ENCODE measurements around the gene PPFIBP2. TPM values are rescaled to one million over a fixed set of nuclear protein-coding genes. Genes with fewer than 3 reads are reported as not detected.

The PPFIBP2 gene
- total RNA-seq, 1 experiment from 2014 or later, result 5.7 TPM

DNA sequence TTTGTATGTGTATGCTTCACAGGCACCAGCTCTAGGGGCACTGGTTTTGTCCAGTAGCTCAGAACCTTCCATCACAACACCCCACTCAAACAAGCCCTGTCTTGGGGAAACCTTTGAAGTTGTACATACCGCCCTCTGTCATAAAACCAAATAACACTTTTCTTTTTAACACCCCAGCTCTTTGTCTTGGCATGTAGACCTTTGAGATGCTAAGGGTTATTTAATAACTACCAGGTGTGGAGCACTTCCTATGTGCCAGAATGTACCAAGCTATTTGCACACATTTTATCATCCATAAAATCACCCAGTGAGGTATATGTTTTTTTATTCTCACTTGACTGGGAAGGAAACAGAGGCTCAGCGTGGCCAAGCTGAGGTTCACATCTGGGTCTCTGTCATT is 108.9 kb downstream of the PPFIBP2 start (continued):
- TF ChIP-seq, protein P1, sequence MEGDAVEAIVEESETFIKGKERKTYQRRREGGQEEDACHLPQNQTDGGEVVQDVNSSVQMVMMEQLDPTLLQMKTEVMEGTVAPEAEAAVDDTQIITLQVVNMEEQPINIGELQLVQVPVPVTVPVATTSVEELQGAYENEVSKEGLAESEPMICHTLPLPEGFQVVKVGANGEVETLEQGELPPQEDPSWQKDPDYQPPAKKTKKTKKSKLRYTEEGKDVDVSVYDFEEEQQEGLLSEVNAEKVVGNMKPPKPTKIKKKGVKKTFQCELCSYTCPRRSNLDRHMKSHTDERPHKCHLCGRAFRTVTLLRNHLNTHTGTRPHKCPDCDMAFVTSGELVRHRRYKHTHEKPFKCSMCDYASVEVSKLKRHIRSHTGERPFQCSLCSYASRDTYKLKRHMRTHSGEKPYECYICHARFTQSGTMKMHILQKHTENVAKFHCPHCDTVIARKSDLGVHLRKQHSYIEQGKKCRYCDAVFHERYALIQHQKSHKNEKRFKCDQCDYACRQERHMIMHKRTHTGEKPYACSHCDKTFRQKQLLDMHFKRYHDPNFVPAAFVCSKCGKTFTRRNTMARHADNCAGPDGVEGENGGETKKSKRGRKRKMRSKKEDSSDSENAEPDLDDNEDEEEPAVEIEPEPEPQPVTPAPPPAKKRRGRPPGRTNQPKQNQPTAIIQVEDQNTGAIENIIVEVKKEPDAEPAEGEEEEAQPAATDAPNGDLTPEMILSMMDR (IDR thresholded peaks at IDR 0.05 in 2 of 3, conservative IDR thresholded peaks at IDR 0.05 in 1 of 3; ENCODE audit: borderline replicate concordance in 1 of 3, insufficient read depth in 1 of 3, low read depth in 2 of 3, low read length in 2 of 3), result no peak
- TF ChIP-seq, protein P2, sequence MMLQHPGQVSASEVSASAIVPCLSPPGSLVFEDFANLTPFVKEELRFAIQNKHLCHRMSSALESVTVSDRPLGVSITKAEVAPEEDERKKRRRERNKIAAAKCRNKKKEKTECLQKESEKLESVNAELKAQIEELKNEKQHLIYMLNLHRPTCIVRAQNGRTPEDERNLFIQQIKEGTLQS (IDR thresholded peaks at IDR 0.05), result no peak
- TF ChIP-seq EZH2phosphoT487 (IDR thresholded peaks at IDR 0.05; ENCODE audit: borderline replicate concordance) (no peak), SRF (IDR thresholded peaks at IDR 0.05; ENCODE audit: low read depth) (no peak), YY1 (IDR thresholded peaks at IDR 0.05; ENCODE audit: extremely low read depth, insufficient replicate concordance, low read depth, low read length) (no peak), SP1 (IDR thresholded peaks at IDR 0.05; ENCODE audit: low read depth) (no peak), ZNF274 (IDR thresholded peaks at IDR 0.05; ENCODE audit: low read depth, low read length) (no peak), POLR2A (IDR thresholded peaks at IDR 0.05; ENCODE audit: borderline replicate concordance, extremely low read depth, insufficient read depth, insufficient read length) (no peak)

DNA sequence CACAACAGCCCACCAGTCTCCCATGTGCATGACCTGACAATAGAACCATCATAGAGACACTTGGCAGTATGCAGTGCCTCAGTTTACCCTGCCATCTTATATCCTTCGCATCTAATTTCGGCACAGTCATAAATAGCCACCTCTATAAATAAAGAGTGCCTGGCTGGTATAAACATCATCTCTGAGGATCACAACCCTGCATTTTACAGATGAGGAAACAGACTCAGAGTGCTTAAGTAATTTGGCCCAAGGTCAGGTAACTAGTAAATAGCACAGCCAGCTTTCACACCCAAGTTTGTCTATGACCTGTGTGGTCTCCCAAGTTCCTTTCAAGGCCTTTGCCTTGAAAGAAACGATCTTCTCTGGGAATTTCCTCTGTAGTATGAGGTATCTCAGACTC is 114.9 kb downstream of the PPFIBP2 start:
- POLR2A ChIA-PET, result no interaction called here
- no peak overlapping the region for H3K4me3 ChIP-seq (replicated peaks in 1 of 2; ENCODE audit: low read depth in 1 of 2, low read length in 2 of 2)
- no peaks in the 10 kb centered on the region for H3K9me2 ChIP-seq (ENCODE audit: insufficient read depth)
- intact Hi-C loops (cut with micrococcal nuclease), result no loop called here
- H3K79me2 ChIP-seq (ENCODE audit: insufficient read depth, low read length), result no peaks in the 10 kb centered on the region
- no peak overlapping the region for H2AFZ ChIP-seq (ENCODE audit: low read depth, low read length, poor library complexity, severe bottlenecking)
- no peaks in the 10 kb centered on the region for H3K9me3 ChIP-seq (ENCODE audit: control insufficient read depth in 1 of 2, insufficient read depth in 1 of 2, low read depth in 1 of 2, low read length in 2 of 2)
- no peak overlapping the region for H3K27ac ChIP-seq (ENCODE audit: low read depth, low read length)
- no peaks in the 10 kb centered on the region for H4K20me1 ChIP-seq (ENCODE audit: insufficient read depth)
- ATAC-seq (no peak), DNase-seq (ENCODE audit: low read depth, low spot score) (no peak)
- RAD21 ChIA-PET (ENCODE audit: low non-redundant PET in 1 of 2, low total read pairs in 2 of 2, uncharacterized antibody in 2 of 2, unreplicated experiment in 2 of 2), result no interaction called here
- CTCF ChIA-PET, result no interaction called here
- H3K9ac ChIP-seq (ENCODE audit: low read length), result no peak overlapping the region
- H3K36me3 ChIP-seq (ENCODE audit: control insufficient read depth in 1 of 2, insufficient read depth in 2 of 2, low read length in 2 of 2), result no peaks in the 10 kb centered on the region
- BruUV-seq (replicated peaks), result no TSS peak
- H3K4me1 ChIP-seq (ENCODE audit: control insufficient read depth in 1 of 2, insufficient read depth in 2 of 2, low read length in 2 of 2), result no peaks in the 10 kb centered on the region
- no peaks in the 10 kb centered on the region for H3K27me3 ChIP-seq (ENCODE audit: insufficient read depth, low read length)
- TF ChIP-seq EZH2 (IDR thresholded peaks at IDR 0.05) (no peak), TCF7L2 (IDR thresholded peaks at IDR 0.05; ENCODE audit: borderline replicate concordance, extremely low read depth, insufficient read depth, insufficient read length) (no peak), RAD21 (IDR thresholded peaks at IDR 0.05; ENCODE audit: low read depth) (no peak), YY1 (IDR thresholded peaks at IDR 0.05; ENCODE audit: extremely low read depth, insufficient replicate concordance, low read depth, low read length) (no peak), POLR2AphosphoS5 (IDR thresholded peaks at IDR 0.05; ENCODE audit: low read depth, low read length) (no peak), ZNF274 (IDR thresholded peaks at IDR 0.05; ENCODE audit: low read depth, low read length) (no peak), ZFX (IDR thresholded peaks at IDR 0.05) (no peak), EZH2phosphoT487 (IDR thresholded peaks at IDR 0.05; ENCODE audit: borderline replicate concordance) (no peak)
- TF ChIP-seq, protein P3, sequence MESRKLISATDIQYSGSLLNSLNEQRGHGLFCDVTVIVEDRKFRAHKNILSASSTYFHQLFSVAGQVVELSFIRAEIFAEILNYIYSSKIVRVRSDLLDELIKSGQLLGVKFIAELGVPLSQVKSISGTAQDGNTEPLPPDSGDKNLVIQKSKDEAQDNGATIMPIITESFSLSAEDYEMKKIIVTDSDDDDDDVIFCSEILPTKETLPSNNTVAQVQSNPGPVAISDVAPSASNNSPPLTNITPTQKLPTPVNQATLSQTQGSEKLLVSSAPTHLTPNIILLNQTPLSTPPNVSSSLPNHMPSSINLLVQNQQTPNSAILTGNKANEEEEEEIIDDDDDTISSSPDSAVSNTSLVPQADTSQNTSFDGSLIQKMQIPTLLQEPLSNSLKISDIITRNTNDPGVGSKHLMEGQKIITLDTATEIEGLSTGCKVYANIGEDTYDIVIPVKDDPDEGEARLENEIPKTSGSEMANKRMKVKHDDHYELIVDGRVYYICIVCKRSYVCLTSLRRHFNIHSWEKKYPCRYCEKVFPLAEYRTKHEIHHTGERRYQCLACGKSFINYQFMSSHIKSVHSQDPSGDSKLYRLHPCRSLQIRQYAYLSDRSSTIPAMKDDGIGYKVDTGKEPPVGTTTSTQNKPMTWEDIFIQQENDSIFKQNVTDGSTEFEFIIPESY (IDR thresholded peaks at IDR 0.05; ENCODE audit: extremely low read depth, insufficient replicate concordance, low read length), result no peak
- H3K4me2 ChIP-seq (ENCODE audit: low read length), result no peak overlapping the region

Measured in HCT116 (cell line).